GM13977 (cell line): ENCODE results near the gene MGLL.

Source experiments
- DNase-seq: peaks from one replicate; pipeline ENCODE4 v3.0.0; 2012; ENCODE audit warnings: low spot score
- in situ Hi-C: fragments of 300-500 bp; cut with MboI; formaldehyde crosslinking; loops from one replicate; pipeline ENCODE4 v1.12.0; 2022; ENCODE audit warnings: low sequenced_read_pairs, low pct_unique_long_range_greater_than_20kb, mixed read lengths, inconsistent platforms; ENCODE audit not compliant: unreplicated experiment
- TF ChIP-seq, protein P1 (sequence below): IDR thresholded peaks from 2 replicates; pipeline ENCODE4 v1.5.1; 2012; ENCODE audit warnings: mild to moderate bottlenecking, control low read depth; ENCODE audit not compliant: insufficient read depth; ENCODE audit errors: extremely low read depth, missing control alignments

MGLL gene

DNA sequence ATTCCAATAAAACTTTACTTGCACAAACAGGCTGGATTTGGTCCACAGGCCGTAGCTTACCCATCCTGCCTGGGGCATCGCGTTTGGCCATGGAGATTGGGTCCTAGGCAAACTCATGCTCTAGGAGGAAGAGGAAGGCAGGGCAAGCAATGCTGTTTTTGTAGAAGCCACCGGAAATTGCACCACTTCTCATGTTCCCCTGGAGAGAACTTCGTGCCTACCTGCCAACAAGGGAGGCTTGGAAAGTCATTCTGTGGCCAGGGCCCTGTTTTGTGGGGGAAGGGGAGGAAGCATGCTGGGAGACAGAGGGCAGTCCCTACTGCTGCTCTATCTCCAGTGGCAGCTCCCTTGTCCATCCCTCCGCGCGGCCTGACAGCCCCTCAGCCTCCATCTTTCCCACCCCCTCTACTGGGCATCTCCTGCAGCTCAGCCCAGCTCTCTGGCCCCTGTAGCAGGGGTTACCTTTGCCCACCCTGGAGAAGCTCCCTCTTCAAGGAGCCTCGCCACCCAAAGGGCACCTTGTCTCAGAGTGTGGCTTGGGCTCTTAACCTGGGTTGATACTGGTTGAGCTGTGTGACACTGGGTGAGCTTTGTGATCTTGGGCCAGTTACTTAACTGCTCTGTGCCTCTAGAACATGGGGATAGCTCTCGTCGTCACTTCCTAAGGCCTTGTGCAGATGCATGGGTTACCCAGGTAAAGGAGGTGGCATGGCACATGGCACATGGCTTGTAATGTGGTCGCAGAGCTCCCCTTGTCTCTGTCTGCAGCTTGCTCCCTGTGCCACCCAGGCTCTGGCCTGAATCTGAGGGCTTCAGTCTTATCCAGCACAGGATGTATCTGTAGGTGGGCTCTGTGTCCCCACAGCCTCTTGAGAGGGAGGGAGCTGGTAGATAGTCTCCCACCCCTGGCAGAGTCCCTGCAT is 143.4 kb downstream of the MGLL start:
- in situ Hi-C loops = no loop called here
- TF ChIP-seq, protein P1, sequence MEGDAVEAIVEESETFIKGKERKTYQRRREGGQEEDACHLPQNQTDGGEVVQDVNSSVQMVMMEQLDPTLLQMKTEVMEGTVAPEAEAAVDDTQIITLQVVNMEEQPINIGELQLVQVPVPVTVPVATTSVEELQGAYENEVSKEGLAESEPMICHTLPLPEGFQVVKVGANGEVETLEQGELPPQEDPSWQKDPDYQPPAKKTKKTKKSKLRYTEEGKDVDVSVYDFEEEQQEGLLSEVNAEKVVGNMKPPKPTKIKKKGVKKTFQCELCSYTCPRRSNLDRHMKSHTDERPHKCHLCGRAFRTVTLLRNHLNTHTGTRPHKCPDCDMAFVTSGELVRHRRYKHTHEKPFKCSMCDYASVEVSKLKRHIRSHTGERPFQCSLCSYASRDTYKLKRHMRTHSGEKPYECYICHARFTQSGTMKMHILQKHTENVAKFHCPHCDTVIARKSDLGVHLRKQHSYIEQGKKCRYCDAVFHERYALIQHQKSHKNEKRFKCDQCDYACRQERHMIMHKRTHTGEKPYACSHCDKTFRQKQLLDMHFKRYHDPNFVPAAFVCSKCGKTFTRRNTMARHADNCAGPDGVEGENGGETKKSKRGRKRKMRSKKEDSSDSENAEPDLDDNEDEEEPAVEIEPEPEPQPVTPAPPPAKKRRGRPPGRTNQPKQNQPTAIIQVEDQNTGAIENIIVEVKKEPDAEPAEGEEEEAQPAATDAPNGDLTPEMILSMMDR = no peak
- no peak for DNase-seq

DNA sequence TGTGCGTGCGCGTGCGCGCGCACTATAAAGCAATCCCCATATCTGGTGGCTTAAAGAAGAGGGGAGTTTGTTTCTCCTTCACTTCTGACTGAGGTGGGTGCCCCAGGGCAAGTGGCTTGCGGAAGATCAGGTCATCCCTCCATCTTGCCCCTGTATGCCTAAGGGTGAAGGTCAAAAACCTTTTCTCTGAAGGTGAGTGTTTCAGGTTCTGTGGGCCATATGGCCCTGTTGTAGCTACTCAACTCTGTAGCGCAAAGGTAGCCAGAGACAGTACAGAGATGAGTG is 144.1 kb downstream of the MGLL start:
- in situ Hi-C loops = no loop called here
- TF ChIP-seq, protein P1 = no peak

DNA sequence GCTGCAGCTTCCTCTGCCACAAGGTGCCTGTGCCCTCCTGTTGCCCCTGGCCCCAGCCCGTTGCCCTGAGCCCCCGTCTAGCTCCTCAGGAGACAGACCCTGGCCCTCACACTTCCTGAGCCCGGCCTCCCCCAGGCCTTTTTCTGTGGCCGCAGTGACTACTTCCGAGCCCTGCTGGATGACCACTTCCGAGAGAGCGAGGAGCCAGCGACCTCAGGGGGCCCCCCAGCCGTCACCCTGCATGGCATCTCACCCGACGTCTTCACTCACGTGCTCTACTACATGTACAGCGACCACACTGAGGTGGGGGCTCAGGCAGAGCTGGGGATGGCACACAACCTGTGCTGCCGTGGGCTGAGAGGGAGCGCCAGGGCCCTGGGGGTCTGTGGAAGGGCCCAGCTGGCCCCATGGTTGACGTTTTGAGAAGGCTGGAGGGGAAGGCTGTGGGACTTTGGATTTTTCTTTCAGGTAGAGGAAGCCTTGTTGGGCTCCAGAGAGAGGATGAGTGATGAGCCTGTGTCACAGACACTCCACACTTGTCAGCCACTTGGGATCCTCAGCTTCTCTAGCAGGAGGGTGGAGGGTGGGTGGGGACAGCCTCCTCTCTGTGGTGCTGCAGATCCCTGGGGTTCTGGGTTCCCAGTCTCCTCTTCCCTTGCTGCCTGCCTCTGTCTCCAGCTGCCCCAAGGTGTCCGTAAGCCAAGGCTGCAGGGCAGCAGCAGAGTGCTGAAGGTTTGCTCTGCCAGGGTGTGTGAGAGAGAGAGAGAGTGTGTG is 144.6 kb downstream of the MGLL start:
- TF ChIP-seq, protein P1 = no peak
- in situ Hi-C loops = no loop called here
- DNase-seq = no peak

More for the DNA sequence above, 144.1 kb downstream of the MGLL start:
- no peak for DNase-seq

DNA sequence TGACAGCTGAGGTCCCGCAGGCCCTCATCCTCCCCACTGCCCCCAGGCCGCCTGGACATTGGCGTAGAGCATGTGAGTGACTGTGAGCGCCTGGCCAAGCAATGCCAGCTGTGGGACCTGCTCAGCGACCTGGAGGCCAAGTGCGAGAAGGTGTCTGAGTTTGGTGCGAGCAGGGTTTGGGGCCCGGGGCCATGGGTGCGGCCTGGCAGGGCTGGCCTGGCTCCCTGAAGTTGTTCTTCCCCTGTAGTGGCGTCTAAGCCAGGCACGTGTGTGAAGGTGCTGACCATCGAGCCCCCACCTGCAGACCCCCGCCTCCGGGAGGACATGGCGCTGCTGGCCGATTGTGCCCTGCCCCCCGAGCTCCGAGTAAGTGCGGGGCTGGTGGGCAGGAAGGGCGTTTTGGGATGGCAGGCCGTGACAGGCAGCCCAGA is 145.4 kb downstream of the MGLL start:
- in situ Hi-C loops = no loop called here
- no peak for DNase-seq
- TF ChIP-seq, protein P1 = no peak

DNA sequence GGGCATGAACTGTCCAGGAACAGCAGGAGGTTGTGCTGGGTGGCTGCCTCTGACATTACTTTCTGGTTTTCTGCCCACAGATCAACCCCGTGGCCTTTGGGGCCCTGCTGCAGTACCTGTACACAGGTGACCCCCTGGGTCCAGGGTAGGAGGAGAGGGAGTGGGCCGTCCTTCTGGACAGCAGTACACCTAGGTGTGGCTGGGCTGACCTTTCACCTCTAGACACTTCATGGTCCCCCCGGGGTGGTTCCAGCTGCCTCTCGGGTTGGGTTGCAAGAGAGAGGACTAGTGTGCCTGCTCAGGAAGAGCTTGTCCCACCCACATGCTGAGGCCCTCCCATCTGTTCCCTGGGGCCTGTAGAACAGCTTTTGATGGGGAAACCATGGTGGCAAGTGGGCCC is 145.9 kb downstream of the MGLL start:
- no peak for DNase-seq
- in situ Hi-C loops = no loop called here
- TF ChIP-seq, protein P1 = no peak

DNA sequence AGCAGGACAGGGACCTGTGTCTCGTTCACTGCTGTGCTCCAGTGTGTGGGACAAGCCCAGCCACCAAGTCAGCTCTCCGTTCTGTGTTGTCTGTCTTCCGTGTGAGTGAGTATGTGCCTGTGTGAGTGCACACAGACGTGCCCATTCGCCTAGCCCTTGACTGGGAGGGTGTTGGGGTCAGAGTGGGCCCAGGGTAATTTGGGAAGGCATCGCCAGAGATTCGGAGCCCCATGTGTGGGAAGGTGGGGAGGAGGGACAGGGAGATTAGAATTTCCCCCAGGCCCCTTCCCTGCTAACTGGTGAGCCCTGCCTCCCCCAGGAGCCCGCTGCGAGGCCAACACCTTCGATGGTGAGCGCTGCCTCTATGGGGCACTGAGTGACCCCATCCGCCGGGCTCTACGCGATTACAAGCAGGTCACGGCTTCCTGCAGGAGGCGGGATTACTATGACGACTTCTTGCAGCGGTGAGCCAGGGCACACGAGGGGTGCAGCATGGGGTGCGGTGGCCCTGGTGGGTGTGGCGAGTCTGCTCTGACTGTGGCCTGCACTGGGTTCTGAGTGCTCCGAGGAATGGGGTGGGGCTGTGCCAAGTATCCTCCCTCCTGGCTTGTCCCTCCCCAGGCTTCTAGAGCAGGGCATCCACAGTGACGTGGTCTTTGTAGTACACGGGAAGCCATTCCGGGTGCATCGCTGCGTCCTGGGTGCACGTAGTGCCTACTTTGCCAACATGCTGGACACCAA is 146.5 kb downstream of the MGLL start:
- DNase-seq = no peak
- TF ChIP-seq, protein P1 = no peak
- in situ Hi-C loops = no loop called here
